ENCODE results near the gene WWC1. TPM values are rescaled to one million over a fixed set of nuclear protein-coding genes. Genes with fewer than 3 reads are reported as not detected.

Gene WWC1
- total and polyA plus RNA-seq, 9 of the 15 experiments (the other 6 are each of a cell fraction or from before 2014, with no cell fraction given), result under 0.01 to 0.54 (median 0.42) TPM; not detected in 6

GRCh38 chr5:168447808-168448207 is 156.4 kb downstream of the WWC1 start:
- Histone ChIP-seq H4K20me1 (replicated peaks; ENCODE audit: control insufficient read depth, insufficient read depth, low read length) (no peaks in the 10 kb centered on the region), H3K4me1 (replicated peaks in 1 of 2; ENCODE audit: control insufficient read depth in 2 of 2, insufficient read depth in 2 of 2, low read length in 2 of 2) (no peaks in the 10 kb centered on the region; a peak in 1 of 5 replicates), H3K27me3 (ENCODE audit: control insufficient read depth in 2 of 2, insufficient read depth in 2 of 2, low read length in 2 of 2) (peaks cover 12 to 31% of the 10 kb centered on the region in 2 experiments), H3K4me2 (ENCODE audit: insufficient read depth, low read length) (no peak overlapping the region), H3K9me1 (ENCODE audit: control insufficient read depth, insufficient read depth, low read length) (no peaks in the 10 kb centered on the region), H3K9me3 (replicated peaks; ENCODE audit: control insufficient read depth, insufficient read depth, low read depth, low read length) (no peaks in the 10 kb centered on the region), H3K27ac (ENCODE audit: extremely low read depth, low read depth, low read length) (no peak overlapping the region), H2AFZ (ENCODE audit: low read depth, low read length) (no peak overlapping the region), H3K4me3 (no peak overlapping the region), H3K9ac (ENCODE audit: insufficient read depth in 1 of 2, low read depth in 2 of 2, low read length in 2 of 2) (no peak overlapping the region), H3K36me3 (ENCODE audit: control insufficient read depth, insufficient read depth, low read length) (no peaks in the 10 kb centered on the region), H3K79me2 (ENCODE audit: control insufficient read depth, insufficient read depth, low read length) (no peaks in the 10 kb centered on the region)
- FAIRE-seq (no peak), ATAC-seq (no peak), DNase-seq (ENCODE audit: extremely low read depth in 1 of 4, low spot score in 3 of 4) (no peak)
- TF ChIP-seq ZFPM2 (CRISPR knock-in tag; IDR thresholded peaks at IDR 0.05) (no peak), ZNF239 (CRISPR knock-in tag; IDR thresholded peaks at IDR 0.05) (no peak)
- no TSS peak for BruUV-seq (replicated peaks)
- intact Hi-C loops (cut with micrococcal nuclease), result no loop called here
- in situ Hi-C loops (cut with MboI), result no loop called here
- ChIA-PET CTCF (ENCODE audit: low intra/inter-chr PET ratio) (no interaction called here), POLR2A (no interaction called here)
- WGBS (ENCODE audit: insufficient coverage, low coverage, missing lambda C conversion rate), result 6% methylated on average over 3 of the region's 4 CpGs

DNA sequence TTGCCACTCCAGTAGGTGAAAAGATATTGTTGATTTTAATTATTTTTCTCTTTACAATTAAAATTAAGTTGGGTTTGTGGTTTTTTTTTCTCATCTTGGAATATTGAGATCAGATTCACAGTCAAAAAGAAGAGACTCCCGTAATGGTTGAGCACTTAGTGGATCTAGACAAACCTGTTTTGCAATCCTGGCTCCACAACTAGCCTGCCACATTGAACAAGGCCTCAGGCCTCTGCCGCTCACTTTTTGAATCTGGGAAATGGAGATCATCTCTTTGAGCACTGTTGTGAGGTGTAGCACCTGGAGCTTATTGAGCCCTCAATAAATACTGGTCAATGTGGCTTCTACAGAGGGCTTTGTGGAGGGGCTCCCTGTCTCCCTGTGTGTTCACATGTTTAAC is 157.7 kb downstream of the WWC1 start:
- H3K9me1 ChIP-seq (ENCODE audit: control insufficient read depth, insufficient read depth, low read length), result no peaks in the 10 kb centered on the region
- H3K9ac ChIP-seq (ENCODE audit: insufficient read depth in 1 of 2, low read depth in 2 of 2, low read length in 2 of 2), result no peak overlapping the region
- no peaks in the 10 kb centered on the region; a peak in 1 of 5 replicates for H3K4me1 ChIP-seq (replicated peaks in 1 of 2; ENCODE audit: control insufficient read depth in 2 of 2, insufficient read depth in 2 of 2, low read length in 2 of 2)
- in situ Hi-C loops (cut with MboI), result no loop called here
- no peak overlapping the region for H3K4me3 ChIP-seq
- WGBS (ENCODE audit: insufficient coverage, low coverage, missing lambda C conversion rate), result 4% methylated on average over 2 of the region's 2 CpGs
- DNase-seq (ENCODE audit: extremely low read depth in 1 of 4, low spot score in 3 of 4), result no peak
- ChIA-PET POLR2A (no interaction called here), CTCF (ENCODE audit: low intra/inter-chr PET ratio) (no interaction called here)
- ATAC-seq, result no peak
- no peak overlapping the region for H3K4me2 ChIP-seq (ENCODE audit: insufficient read depth, low read length)
- peaks cover 12 to 27% of the 10 kb centered on the region in 2 experiments for H3K27me3 ChIP-seq (ENCODE audit: control insufficient read depth in 2 of 2, insufficient read depth in 2 of 2, low read length in 2 of 2)
- H4K20me1 ChIP-seq (replicated peaks; ENCODE audit: control insufficient read depth, insufficient read depth, low read length), result no peaks in the 10 kb centered on the region
- H3K36me3 ChIP-seq (ENCODE audit: control insufficient read depth, insufficient read depth, low read length), result no peaks in the 10 kb centered on the region
- BruUV-seq (replicated peaks), result no TSS peak
- FAIRE-seq, result no peak
- intact Hi-C loops (cut with micrococcal nuclease), result no loop called here
- no peak overlapping the region for H2AFZ ChIP-seq (ENCODE audit: low read depth, low read length)
- no peaks in the 10 kb centered on the region for H3K79me2 ChIP-seq (ENCODE audit: control insufficient read depth, insufficient read depth, low read length)
- H3K9me3 ChIP-seq (replicated peaks; ENCODE audit: control insufficient read depth, insufficient read depth, low read depth, low read length), result no peaks in the 10 kb centered on the region
- H3K27ac ChIP-seq (ENCODE audit: extremely low read depth, low read depth, low read length), result no peak overlapping the region
- TF ChIP-seq MBD2 (IDR thresholded peaks at IDR 0.05; ENCODE audit: borderline replicate concordance, low read depth) (no peak), FOXJ3 (CRISPR knock-in tag; IDR thresholded peaks at IDR 0.05) (no peak), HDAC8 (tag; IDR thresholded peaks at IDR 0.05) (no peak), PHF20 (IDR thresholded peaks at IDR 0.05; ENCODE audit: partially characterized antibody) (no peak), POLR2H (tag; IDR thresholded peaks at IDR 0.05; ENCODE audit: low read depth) (no peak), ZNF644 (tag; IDR thresholded peaks at IDR 0.05; ENCODE audit: low read depth) (no peak), CHCHD3 (CRISPR knock-in tag; IDR thresholded peaks at IDR 0.05) (no peak), FOXM1 (IDR thresholded peaks at IDR 0.05; ENCODE audit: low read depth) (no peak), FOXM1 (CRISPR knock-in tag; IDR thresholded peaks at IDR 0.05; ENCODE audit: low read depth) (no peak), EP400 (IDR thresholded peaks at IDR 0.05) (no peak), EHMT2 (IDR thresholded peaks at IDR 0.05) (no peak), CBX8 (IDR thresholded peaks at IDR 0.05; ENCODE audit: borderline replicate concordance, extremely low read depth, low read depth, low read length, poor library complexity, severe bottlenecking) (no peak), CBFA2T3 (IDR thresholded peaks at IDR 0.05) (no peak)
- TF ChIP-seq, protein P1, sequence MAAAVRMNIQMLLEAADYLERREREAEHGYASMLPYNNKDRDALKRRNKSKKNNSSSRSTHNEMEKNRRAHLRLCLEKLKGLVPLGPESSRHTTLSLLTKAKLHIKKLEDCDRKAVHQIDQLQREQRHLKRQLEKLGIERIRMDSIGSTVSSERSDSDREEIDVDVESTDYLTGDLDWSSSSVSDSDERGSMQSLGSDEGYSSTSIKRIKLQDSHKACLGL (CRISPR knock-in tag; IDR thresholded peaks at IDR 0.05; ENCODE audit: borderline replicate concordance, poor library complexity, severe bottlenecking), result no peak
- TF ChIP-seq, protein P2, sequence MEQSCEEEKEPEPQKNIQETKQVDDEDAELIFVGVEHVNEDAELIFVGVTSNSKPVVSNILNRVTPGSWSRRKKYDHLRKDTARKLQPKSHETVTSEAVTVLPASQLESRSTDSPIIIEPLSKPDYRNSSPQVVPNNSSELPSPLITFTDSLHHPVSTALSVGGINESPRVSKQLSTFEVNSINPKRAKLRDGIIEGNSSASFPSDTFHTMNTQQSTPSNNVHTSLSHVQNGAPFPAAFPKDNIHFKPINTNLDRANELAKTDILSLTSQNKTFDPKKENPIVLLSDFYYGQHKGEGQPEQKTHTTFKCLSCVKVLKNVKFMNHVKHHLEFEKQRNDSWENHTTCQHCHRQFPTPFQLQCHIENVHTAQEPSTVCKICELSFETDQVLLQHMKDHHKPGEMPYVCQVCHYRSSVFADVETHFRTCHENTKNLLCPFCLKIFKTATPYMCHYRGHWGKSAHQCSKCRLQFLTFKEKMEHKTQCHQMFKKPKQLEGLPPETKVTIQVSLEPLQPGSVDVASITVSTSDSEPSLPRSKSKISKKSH (CRISPR knock-in tag; IDR thresholded peaks at IDR 0.05), result no peak

Data from K562 (cell line).